ENCODE data around the gene OR6S1.
"Not testable (repeated sequence)": the region's sequence is repeated elsewhere in the genome, so short reads cannot be mapped to it uniquely, and the experiment has no call there.

The OR6S1 gene

DNA sequence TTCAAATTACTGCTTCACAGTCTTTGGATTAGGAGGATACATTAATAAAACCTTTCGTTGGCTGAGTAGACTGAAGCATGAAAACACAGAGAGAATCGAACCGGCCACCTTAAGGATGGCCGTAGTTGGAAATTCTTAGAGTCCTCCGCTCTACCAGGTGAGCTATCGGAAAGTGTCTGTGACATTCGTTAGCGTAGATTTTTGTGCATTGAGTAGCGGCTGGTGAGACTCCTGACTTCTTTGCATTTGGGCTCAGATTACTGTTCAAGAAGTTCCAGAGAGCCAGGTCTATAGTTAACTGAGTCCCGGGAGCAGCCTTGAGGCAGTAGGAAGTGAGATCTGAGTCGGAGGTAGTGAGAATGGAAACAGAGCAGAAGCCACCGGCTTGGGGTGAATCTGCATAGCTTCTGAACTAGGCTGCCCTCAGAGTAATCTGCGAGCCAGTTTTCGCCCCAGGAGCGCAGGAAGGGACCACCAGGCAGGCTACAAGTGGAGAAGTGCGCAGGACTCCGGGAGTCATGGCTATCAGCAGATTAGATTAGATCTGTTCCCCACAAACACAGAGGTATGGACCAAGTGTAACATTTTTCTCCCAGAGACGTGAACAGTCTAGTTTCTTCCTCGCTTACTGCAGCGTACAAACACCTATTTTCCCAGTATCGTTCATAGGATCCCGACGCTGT, 11.0 kb downstream of the OR6S1 start:
- peak; percentile 47 for DNase-seq

GRCh38 chr14:20628063-20628854, 13.2 kb downstream of the OR6S1 start:
- no peak for DNase-seq

DNA sequence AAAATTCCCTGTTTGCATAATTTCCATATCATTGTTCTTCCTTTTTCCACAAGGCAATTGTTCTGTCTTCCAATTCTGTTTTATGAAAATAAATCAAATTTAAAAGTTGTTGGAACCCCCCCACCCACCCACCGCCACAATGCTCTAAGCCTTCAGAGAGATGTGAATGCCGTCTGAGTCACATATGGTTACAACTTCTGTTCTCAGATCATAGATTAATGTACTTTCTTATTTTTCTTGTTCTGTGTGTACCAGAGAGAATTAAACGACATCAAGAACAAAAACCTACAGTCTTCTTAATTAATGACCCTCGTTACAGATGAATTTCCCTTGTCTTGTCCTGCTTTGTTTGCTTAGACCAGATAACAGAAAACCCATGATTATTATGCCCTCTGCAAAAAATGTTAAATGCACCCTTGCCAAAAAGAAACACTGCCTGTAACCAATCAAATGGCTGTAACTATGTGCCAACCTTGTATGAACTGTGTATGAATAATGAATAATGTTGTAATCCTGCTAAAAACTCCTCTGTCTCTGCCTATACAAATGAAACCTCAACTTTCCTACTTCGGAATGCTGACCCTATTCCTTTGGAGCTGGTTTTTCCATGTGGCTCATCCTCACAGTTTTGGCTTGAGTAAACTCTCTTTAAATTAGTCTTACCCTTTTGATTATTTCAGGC, 14.0 kb downstream of the OR6S1 start:
- no peak for DNase-seq

GRCh38 chr14:20626274-20626673, 15.2 kb downstream of the OR6S1 start:
- DNase-seq = no peak

- DNase-seq = no peak
These were observed 16.9 kb downstream of the OR6S1 start for GRCh38 chr14:20624495-20625070.

DNA sequence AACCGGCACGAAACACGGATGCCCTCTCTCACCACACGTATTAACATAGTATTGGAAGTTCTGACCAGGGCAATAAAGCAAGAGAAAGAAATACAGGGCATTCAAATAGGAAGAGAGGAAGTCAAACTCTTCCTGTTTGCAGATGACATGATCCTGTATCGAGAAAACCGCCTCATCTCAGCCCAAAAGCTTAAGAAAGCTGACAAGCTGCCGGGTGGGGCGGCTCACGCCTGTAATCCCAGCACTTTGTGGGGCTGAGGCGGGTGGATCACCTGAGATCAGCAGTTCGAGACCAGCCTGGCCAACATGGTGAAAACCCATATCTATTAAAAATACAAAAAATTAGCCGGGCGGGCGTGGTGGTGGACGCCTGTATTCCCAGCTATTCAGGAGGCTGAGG, 17.7 kb downstream of the OR6S1 start:
- no peak for DNase-seq

- DNase-seq = no peak
These were observed 18.6 kb downstream of the OR6S1 start for GRCh38 chr14:20622816-20623291.

- DNase-seq = no peak
These were observed 20.6 kb downstream of the OR6S1 start for GRCh38 chr14:20620798-20621478.

- not testable (repeated sequence) for DNase-seq
These were observed 21.8 kb downstream of the OR6S1 start for GRCh38 chr14:20619688-20620087.

GRCh38 chr14:20618271-20618749, 23.2 kb downstream of the OR6S1 start:
- no peak for DNase-seq

DNA sequence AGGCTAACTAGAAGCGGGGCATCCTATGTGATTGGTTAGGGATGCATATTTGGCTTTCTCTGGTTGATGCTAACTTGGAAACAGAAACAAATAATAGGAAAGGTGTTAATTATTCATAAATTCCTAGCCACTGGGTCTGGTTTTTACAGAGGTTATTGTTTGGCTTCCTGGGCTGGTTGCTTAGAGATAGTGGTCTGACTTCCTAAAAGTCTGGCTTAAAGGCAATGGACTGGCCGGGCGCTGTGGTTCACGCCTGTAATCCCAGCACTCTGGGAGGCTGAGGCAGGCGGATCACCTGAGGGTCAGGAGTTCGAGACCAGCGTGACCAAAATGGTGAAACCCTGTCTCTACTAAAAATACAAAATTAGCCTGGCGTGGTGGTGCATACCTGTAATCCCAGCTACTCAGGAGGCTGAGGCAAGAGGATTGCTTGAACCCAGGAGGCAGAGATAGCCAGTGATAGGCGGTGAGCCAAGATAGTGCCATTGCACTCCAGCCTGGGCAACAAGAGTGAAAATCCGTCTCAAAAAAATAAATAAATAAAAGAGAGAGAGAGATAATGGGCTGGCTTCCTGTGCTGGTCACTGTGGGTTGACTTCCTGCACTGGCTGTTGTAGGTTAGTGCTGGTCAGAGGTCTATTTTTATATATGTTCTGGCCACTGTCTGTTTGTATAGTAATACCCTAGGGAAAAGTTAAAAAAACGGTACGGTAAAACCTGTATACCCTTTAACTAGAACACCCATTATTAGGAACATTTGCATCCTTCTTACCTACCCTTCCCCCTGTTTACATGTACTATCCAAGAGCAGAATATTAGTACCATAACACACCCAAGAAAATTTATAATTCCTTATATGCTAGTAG, 24.1 kb downstream of the OR6S1 start:
- no peak for DNase-seq

DNA sequence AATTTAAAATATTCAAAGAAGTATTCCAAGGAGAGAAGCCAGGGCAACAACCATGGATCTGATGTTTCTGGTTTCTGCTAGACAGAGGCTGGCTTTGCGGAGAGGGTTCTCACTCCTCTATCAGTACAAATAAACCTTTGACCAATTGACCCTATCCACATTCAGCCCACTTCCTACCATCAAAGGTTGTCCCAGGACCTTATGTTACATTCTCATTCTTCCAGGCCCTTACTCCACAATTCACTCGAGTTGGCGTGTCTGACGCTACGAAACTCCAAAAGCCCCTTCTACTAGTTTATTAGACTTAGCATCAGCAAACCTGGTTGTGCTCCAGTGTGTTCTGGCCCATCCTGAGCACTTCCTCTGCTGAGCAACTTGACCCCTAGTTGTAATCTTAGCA, 25.5 kb downstream of the OR6S1 start:
- no peak for DNase-seq

DNA sequence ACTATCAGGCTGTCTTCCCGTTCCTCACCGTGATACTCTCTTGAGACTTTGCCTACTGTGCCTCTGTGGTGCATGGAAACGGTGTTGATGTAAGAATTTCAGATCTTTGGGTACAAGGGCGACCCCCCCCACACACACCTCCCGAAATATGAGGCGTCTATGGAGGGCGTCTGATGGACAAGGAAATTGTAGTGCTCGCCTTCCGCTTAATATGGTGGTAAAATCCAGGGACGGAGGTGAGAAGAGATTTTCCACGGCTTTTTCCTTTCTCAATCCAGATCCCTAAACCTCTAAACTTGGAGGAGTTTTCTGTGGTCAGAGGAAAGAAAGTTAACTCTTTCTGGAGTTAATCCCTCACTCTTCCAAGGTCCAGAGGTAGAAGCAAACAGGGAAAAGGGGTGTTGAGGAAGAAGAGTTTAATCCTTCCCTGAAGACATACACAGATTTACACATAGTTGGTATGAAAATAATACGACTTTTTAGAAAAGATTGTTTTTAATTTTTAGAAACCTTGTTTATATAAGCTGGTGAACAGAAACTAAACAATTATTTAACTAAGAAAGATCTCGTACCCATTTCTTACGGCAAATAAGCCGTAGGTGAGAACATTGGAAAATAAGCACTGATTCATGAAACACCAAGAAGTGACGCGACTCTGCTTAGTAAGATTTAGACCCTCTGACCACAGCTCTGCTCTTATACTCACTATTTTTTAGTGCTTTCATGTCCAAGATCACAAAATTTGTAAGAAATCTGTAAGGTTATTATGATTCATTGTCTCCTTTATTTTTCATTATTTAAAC, 27.3 kb downstream of the OR6S1 start:
- DNase-seq = no peak

- DNase-seq = peak; percentile 91
These were observed 28.1 kb downstream of the OR6S1 start for GRCh38 chr14:20613094-20614037.

GRCh38 chr14:20612403-20612802, 29.1 kb downstream of the OR6S1 start:
- DNase-seq = no peak

- no peak for DNase-seq
These were observed 30.2 kb downstream of the OR6S1 start for GRCh38 chr14:20611277-20611676.

DNA sequence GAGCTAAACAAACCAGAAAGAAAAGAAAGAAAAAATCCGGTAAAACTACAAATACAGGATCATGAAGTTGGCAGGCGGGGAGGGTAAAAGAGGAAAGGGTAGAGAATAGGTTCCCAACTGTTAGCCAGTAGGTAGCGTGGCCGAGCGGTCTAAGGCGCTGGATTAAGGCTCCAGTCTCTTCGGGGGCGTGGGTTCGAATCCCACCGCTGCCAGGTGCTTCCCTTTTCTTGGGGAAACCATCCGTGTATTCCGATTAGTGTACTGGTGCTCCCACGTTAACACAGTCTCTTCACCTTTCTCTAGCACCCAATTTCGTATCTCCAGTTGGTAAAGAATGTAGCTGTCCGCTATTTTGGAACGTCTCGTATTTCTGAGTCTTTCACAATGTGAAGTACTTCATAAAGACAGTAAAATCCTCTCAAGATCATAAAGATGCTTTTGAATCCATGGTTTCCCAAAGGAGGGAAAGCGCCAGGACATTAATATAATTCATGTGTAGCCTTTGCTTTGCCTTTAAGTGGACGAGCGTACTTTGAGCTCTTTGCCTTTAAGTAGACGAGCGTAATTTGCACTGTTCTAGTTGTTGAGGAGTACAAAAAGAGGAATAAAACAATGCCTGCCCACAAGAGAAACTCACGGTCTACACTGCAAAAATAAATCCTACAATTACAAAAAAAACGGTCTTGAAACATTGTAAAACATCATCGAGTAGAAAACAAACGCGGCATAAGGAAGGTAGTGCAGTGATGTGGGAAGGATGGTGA, 31.3 kb downstream of the OR6S1 start:
- peak; percentile 77 for DNase-seq

DNA sequence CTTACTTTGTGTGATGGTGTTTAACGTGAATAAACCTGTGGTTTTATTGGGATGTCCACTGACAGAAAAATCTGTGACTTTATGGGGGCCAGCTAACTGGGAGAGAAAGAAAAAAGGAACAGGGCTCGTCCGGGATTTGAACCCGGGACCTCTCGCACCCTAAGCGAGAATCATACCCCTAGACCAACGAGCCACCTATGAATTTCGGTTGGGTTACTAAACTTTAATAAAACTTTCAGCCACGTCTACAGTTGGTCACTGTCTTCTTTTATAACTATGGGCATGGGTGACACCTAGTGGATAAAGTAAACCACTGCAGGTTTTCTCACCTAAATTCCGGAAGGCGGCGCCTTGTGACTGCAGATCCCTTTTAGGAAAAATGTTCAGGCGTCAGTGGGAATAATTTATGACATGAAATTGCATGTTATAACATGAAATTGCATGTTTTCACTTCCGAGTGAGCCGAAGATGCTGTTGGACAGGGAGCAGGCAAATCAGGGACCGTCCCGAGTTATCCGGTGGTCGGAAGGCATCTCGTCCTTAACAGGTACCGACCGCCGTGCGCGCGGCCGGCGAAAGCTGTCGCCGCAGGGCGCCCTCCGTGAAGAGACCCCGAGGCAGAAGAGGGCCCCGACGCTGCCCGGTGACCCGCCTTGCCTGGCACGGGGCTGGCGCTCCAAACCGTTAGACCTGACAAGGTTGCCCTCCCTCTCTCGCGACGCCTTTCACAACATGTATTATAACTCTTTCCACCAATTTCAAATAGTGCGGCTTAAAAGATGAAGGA, 32.1 kb downstream of the OR6S1 start:
- DNase-seq = peak; percentile 87

All from midbrain (tissue), 1 donor.